ENCODE results near the gene FAHD1.
"Not testable (repeated sequence)": the region's sequence is repeated elsewhere in the genome, so short reads cannot be mapped to it uniquely, and the experiment has no call there.

The FAHD1 gene

DNA sequence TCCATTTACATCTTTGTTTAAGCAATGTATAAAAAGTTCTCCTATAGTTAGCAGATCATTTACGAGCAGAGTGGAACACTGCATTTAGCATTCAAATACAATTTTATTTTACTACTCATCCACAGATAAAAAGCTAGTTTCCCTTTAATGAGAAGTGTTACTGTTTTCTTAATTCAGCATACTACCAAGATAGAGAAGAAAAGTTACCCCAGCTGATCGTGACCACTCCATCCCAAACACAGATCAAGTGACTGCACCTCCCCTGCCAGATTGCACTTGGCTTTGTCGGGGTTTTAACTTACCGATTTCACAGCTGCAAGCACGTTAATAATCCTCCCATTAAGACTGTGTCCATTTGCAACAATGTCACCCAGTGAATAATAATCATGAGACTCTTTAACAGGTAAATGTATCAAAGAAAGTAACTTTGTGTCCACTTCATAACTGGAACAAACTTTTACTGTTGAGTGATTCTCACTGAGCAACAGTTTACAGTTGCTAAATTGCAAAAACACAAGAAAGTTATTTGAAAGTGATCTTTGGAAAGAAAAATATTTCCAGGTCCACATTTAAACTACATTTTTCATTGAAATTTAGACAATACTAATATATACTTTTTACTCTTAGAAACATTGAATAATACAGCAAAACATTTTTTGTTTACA is 30.6 kb downstream of the FAHD1 start:
- no peak for DNase-seq

DNA sequence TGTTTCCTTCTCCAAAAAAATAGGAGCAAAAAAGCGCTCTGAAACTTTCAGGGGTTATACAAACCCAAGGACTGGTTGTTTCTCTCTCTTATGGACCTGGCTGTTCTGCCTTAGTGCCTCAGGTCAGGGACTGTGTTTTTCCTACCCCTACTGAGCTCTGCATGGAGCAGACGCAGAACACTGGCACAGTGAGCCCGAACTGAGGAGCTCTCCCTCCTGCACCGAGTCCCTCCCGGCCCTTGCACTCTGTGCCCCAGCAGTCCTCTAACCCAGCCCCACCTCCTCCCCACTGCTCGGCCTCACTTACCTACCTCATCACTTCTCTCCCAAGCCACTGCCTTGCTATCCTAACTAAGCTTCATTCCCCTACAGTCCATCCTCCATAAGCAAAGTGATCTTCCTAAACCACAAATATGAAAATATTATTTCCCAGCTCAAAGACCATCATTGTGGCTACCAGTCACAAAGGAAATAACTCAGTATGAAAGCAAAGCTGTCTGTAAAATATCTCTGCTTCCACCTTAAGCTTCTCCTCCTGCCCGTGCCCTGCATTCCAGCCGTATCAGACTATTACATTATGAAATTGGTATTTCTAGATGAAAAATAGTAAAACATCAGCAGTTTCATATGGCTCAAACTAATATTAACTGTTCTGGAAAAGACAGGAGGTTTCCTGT is 31.3 kb downstream of the FAHD1 start:
- no peak for DNase-seq

GRCh38 chr16:1859650-1860049 is 32.6 kb downstream of the FAHD1 start:
- no peak for DNase-seq

DNA sequence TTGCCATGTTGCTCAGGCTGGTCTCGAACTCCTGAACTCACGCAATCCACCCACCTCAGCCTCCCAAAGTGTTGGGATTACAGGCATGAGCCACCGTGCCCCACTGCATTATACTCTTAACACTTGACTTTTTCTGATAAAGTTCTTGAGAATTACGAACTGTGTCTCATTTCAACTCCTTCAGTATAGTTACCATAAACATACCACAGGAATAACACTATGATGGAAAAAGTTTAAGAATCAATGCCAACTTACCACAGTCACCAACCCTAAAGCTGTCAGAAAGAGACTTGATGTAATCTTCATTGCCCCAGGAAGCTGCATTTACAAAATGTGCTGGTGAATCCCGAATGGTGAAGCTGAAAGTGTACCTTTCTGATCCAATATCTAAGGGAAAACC is 34.7 kb downstream of the FAHD1 start:
- DNase-seq: no peak

DNA sequence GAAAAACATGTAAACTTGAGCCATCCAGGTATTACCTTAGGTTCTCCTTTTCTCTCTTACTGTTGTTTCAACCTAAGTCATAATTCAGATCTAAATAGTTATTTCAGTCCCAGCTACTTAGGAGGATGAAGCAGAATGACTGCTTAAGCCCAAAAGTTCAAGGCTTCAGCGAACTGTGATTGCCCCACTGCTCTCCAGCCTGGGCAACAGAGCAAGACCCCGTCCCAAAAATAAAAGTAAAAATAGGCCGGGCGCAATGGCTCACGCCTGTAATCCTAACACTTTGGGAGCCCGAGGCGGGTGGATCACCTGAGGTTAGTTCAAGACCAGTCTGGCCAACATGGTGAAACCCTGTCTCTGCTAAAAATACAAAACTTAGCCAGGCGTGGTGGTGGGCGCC is 35.4 kb downstream of the FAHD1 start:
- DNase-seq: no peak

DNA sequence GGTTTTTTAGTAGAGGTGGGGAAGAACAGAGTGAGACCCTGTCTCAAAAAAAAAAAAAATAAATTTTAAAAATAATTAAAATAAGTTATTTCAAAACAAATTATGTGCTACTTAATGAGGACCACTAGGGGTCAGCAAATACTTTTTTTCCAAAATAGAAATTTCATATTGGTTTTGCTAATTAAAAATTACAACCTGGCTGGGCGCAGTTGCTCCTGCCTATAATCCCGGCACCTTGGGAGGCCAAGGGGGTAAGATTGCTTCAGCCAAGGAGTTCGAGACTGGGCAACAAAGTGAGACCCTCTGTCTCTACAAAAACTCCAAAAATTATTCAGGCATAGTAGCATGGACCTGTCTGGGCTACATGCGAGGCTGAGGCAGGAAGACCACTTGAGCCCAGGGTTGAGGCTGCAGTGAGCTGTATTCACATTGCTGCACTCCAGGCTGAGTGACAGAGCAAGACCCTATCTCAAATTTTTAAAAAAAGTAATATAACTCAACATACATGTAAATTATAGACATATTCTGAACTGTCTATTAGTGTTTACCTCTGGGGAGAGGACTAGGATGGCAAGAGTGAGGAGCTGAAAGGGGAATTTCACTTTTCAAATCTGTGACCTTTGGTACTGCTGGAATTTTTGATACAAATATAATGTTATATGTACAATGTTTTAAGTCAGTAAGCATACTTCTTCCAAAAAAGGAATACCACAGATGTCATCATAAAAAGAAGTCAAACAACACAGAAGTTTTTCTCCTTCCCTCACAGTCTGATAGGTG is 36.9 kb downstream of the FAHD1 start:
- no peak for DNase-seq

DNA sequence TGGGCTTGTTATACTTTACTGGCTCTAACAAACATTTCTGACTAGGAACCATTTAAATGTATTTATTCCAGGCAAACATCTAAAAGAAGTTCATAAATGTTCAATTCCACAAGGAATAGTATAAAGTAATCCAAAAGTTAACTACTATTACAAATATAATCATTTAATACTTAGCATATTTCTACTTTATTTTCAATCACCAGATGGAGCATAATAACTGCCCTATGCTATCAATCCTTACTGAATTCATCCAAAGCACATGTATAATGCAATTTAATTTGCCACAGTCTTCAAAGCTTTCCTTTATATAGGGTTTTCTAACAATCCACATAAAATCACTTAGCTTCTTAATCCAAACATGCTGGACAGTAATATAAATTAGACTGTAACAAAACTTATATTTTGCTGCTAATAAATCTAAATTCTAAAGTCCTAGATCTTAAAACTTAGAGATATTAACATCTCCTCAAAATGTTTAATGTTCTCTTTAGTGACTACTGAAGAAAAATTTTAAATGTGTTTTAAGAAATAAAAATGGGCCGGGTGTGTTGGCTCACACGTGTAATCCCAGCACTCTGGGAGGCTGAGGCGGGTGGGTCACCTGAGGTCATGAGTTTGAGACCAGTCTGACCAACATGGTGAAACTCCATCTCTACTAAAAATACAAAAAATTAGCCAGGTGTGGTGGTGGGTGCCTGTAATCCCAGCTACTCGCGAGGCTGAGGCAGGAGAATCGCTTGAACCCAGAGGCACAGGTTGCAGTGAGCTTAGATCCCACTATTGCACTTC is 39.1 kb downstream of the FAHD1 start:
- no peak for DNase-seq

- peak in 1 of 2 experiments; percentile 56 for DNase-seq
Measured at GRCh38 chr16:1870365-1871082, 43.5 kb downstream of the FAHD1 start.

DNA sequence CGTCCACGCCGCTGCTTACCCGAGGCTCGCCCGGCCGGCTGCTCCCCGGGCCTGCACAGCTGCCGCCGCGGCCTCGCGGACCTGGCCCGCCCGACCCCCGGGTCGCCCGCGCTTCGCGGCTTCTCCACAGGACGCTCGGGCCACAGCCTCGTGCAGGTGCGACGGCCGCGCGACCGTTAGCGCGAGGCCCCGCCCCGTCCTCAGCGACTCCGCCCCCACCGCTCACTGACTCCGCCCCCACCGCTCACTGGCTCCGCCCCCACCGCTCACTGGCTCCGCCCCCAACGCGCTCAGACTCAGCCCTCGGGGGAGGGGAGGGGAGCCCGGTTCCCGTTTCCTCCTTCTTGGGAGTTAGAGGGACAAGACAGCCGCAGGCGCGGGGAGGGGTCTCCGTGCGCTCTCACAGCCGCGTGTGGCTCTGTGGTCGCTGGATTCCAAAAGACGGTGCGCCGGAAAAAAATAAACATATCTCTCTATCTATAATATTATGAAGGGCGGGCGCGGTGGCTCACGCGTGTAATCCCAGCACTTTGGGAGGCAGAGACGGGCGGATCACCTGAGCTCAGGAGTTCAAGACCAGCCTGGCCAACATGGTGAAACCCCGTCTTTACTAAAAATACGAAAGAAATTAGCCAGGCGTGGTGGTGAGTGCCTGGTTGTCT is 45.1 kb downstream of the FAHD1 start, which contains the start of gene MEIOB:
TSS of gene MEIOB (minus strand) at position 191 of the 662 bp plus-strand sequence. CDS start 3,989 bp downstream, outside the sequence.
- DNase-seq: no peak

GRCh38 chr16:1874854-1875253 is 47.8 kb downstream of the FAHD1 start:
- no peak for DNase-seq

DNA sequence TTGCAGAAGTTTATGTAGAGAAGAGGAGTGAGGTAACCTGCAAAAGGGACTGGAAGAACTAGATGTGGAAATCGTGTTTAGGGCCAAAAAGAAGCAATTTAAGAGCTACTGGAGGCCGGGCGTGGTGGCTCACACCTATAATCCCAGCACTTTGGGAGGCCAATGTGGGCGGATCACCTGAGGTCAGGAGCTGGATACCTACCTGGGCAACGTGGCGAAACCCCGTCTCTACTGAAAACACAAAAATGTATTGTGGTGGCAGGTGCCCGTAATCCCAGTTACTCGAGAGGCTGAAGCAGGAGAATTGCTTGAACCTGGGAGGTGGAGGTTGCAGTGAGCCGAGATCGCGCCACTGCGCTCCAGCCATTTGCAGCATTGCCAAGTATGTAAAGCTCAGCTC is 49.1 kb downstream of the FAHD1 start:
- DNase-seq: not testable (repeated sequence)

GRCh38 chr16:1876468-1876867 is 49.5 kb downstream of the FAHD1 start:
- DNase-seq: no peak

- DNase-seq: no peak
Measured at GRCh38 chr16:1877089-1877488, 50.1 kb downstream of the FAHD1 start.

DNA sequence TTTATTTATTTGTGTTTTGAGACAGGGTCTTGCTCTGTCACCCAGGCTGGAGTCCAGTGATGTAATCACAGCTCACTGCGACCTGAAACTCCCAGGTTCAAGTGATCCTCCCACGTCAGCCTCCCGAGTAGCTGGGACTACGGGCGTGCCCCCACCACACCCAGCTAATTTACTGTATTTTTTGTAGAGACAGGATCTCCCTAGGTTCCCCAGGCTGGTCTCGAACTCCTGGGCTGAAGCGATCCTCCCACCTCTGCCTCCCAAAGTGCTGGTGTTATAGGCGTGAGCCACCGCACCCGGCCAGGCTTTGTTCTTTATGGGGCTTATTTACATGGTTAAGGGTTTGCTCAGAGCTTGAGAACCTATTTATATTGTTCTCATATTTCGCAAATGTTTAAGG is 50.8 kb downstream of the FAHD1 start:
- no peak for DNase-seq

GRCh38 chr16:1878256-1878655 is 51.2 kb downstream of the FAHD1 start:
- no peak for DNase-seq
